ENCODE results near the gene LTB4R.

- TF ChIP-seq CTCF (IDR thresholded peaks at IDR 0.05) (no peak), POLR2A (IDR thresholded peaks at IDR 0.05) (no peak)
Observed at GRCh38 chr14:24291446-24292117, 19.7 kb upstream of the LTB4R start.
